Measurements from ENCODE around the gene ZDHHC17. TPM values are rescaled to one million over a fixed set of nuclear protein-coding genes. Genes with fewer than 3 reads are reported as not detected.
A peak's percentile ranks its signal among the peaks of the same experiment; 100 is the strongest.
"Not testable (repeated sequence)": the region's sequence is repeated elsewhere in the genome, so short reads cannot be mapped to it uniquely, and the experiment has no call there.

ZDHHC17 gene
- total RNA-seq, 1 donor from 2014 or later, result 26.1 TPM

GRCh38 chr12:76719171-76720041 is 44.5 kb upstream of the ZDHHC17 start:
- H3K36me3 ChIP-seq (ENCODE audit: control insufficient read depth, insufficient read depth, low read length), result no peaks in the 10 kb centered on the region
- DNase-seq (ENCODE audit: low read depth) (no peak), FAIRE-seq (peak; percentile 28)
- H3K4me3 ChIP-seq (ENCODE audit: low read depth, low read length), result no peak overlapping the region
- H3K27me3 ChIP-seq (ENCODE audit: control insufficient read depth, insufficient read depth, low read length), result no peaks in the 10 kb centered on the region
- TF ChIP-seq CTCF (IDR thresholded peaks at IDR 0.05; ENCODE audit: insufficient read depth, low read length, severe bottlenecking), result no peak

DNA sequence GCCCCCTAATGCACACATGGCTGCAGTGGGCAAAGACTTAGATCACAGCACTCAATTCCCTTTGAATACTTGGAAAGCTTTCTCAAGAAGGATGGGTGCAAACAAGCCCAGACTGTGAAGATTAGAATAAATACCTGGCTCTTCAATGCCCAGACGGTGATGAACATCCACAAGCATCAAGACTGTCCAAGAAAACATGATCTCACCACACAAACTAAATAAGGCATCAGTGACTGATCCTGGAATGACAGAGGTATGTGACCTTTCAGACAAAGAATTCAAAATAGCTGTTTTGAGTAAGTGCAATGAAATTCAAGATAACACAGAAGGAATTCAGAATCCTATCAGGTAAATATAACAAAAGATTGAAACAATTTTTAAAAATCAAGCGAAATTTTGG is 43.8 kb upstream of the ZDHHC17 start:
- no peaks in the 10 kb centered on the region for H3K27me3 ChIP-seq (ENCODE audit: control insufficient read depth, insufficient read depth, low read length)
- no peak for TF ChIP-seq CTCF (IDR thresholded peaks at IDR 0.05; ENCODE audit: insufficient read depth, low read length, severe bottlenecking)
- H3K36me3 ChIP-seq (ENCODE audit: control insufficient read depth, insufficient read depth, low read length), result no peaks in the 10 kb centered on the region
- DNase-seq (ENCODE audit: low read depth), result peak; percentile 88
- no peak for FAIRE-seq
- H3K4me3 ChIP-seq (ENCODE audit: low read depth, low read length), result no peak overlapping the region

DNA sequence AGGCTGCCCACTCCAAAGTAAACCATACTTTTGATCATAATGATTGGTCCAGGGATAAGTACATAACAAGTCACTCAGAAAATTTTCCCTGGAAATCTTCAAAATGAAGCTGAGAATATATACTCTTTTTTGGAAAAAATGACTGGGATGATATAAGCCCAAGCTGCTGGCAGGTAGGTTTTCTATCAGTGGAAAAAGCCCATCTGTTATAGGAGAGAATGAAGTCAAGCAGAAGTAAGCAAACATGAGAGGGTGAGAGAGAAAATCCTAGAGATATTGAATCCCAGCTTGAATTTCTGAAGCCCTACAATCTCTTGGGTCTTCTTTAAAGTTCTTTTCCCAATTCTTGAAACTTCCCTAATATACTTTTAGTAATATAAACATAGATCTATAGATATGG is 37.3 kb upstream of the ZDHHC17 start:
- Histone ChIP-seq H3K27me3 (ENCODE audit: control insufficient read depth, insufficient read depth, low read length) (no peaks in the 10 kb centered on the region), H3K36me3 (ENCODE audit: control insufficient read depth, insufficient read depth, low read length) (no peaks in the 10 kb centered on the region), H3K4me3 (ENCODE audit: low read depth, low read length) (no peak overlapping the region)
- FAIRE-seq (no peak), DNase-seq (ENCODE audit: low read depth) (no peak)
- no peak for TF ChIP-seq CTCF (IDR thresholded peaks at IDR 0.05; ENCODE audit: insufficient read depth, low read length, severe bottlenecking)

DNA sequence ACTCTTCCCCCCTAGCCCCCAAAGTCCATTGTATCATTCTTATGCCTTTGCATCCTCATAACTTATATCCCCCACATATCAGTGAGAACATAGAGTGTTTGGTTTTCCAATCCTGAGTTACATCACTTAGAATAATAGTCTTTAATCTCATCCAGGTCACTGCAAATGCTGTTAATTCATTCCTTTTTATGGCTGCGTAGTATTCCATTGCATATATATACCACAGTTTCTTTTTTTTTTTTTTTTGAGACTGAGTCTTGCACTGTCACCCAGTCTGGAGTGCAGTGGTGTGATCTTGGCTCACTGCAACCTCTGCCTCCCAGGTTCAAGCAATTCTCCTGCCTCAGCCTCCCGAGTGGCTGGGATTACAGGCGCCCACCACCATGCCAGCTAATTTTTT is 31.7 kb upstream of the ZDHHC17 start:
- DNase-seq (ENCODE audit: low read depth); H3K4me3 ChIP-seq (ENCODE audit: low read depth, low read length); FAIRE-seq; H3K27me3 ChIP-seq (ENCODE audit: control insufficient read depth, insufficient read depth, low read length); H3K36me3 ChIP-seq (ENCODE audit: control insufficient read depth, insufficient read depth, low read length): not testable (repeated sequence)

DNA sequence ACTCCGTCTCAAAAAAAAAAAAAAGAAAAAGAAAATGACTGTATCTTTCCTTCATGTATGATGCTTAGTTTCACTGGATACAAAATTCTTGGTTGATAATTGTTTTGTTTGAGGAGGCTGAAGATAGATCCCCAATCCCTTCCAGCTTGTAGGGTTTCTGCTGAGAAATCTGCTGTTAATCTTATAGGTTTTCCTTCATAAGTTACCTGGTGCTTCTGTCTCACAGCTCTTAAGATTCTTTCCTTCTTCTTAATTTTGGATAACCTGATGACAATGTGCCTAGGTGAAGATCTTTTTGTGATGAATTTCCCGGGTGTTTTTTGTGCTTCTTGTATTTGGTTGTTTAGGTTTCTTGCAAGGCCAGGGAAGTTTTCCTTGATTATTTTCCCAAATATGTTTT is 26.2 kb upstream of the ZDHHC17 start:
- not testable (repeated sequence) for H3K36me3 ChIP-seq (ENCODE audit: control insufficient read depth, insufficient read depth, low read length); DNase-seq (ENCODE audit: low read depth); H3K27me3 ChIP-seq (ENCODE audit: control insufficient read depth, insufficient read depth, low read length); FAIRE-seq; H3K4me3 ChIP-seq (ENCODE audit: low read depth, low read length)

DNA sequence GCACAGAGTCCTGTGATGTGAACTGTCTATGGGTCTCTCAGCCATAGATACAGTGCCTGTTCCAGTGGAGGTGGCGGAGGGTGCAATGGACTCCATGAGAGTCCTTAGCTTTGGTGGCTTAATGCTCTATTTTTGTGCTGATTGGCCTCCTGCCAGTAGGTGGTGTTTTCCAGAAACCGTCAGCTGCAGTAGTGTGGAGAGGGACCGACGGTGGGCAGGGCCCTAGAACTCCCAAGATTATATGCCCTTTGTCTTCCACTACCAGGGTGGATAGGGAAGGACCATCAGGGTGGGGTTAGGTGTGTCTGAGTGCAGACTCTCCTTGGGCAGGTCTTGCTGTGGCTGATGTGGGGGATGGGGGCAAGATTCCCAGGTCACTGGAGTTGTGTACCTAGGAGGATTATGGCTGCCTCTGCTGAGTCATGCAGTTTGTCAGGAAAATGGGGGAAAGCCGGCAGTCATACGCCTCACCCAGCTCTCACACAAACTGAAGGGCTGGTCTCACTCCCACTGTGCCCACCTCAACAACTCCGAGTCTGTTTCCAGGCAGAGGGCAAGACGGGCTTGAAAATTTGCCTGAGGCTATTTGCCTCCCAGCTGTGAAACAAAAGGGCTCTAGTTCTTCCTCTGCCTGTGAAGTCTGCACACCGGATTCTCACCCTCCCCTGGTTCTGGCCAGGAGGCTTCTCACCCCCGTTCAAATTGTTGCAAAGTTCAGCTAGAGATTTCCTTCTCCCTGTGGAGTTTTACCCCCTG is 24.9 kb upstream of the ZDHHC17 start:
- Histone ChIP-seq H3K27me3 (ENCODE audit: control insufficient read depth, insufficient read depth, low read length) (no peaks in the 10 kb centered on the region), H3K36me3 (ENCODE audit: control insufficient read depth, insufficient read depth, low read length) (no peaks in the 10 kb centered on the region), H3K4me3 (ENCODE audit: low read depth, low read length) (no peak overlapping the region)
- DNase-seq (ENCODE audit: low read depth), result no peak
- FAIRE-seq, result no peak
- no peak for TF ChIP-seq CTCF (IDR thresholded peaks at IDR 0.05; ENCODE audit: insufficient read depth, low read length, severe bottlenecking)

Data from bronchial epithelial cell (primary cell).